HG03354 (cell line): ENCODE measurements around the gene SLX4.

Experiments
- ATAC-seq: cut with Tn5 transposase; IDR thresholded peaks from one replicate; pipeline ENCODE4 v1.9.1; 2021; ENCODE audit warnings: mild to moderate bottlenecking; ENCODE audit not compliant: unreplicated experiment, poor library complexity, severe bottlenecking

The SLX4 gene

GRCh38 chr16:3601614-3602319 is 9.6 kb downstream of the SLX4 start:
- ATAC-seq = no peak

- no peak for ATAC-seq
These were observed 11.5 kb downstream of the SLX4 start for GRCh38 chr16:3599922-3600321.

DNA sequence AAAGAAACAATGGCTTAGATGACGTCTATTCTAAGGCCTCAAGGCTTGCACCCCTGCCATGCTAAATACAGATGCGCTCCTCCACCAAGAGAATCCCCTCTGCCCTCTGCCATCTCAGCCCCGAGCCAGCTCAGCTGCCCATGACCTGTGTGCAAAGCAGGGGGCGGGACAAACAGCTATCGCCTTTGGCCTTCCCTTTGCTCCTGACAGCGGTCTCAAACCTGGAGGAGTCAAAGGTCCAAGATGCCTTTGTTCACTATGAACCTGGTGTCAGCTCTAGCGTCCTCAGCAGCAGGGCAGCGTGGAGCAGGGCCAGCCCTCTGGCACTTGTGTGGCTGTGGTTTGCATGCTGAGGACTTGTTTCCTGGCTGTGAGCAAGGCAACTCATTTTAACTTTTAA is 12.3 kb downstream of the SLX4 start:
- ATAC-seq = no peak

GRCh38 chr16:3598236-3598635 is 13.2 kb downstream of the SLX4 start:
- no peak for ATAC-seq

DNA sequence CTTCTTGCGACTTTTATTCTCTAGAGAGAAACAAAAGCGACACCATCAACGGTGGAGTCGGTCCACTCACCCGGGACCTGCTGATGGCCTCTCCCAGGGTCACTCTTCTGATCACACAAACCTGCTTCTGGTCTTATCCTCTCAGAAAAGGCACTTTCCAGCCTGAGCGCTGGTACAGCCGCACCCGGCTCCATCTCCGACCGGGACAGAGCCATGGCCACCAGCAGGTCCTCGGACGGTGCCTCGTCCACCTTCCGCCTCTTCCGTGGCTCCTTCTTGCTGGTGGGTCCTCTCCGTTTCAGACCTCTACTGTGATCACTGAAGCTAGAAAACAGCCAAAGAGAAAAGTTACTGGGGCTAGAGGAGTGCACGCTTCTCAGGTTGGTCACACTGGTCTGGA is 13.7 kb downstream of the SLX4 start:
- ATAC-seq = no peak

GRCh38 chr16:3597226-3597625 is 14.2 kb downstream of the SLX4 start:
- ATAC-seq = no peak

DNA sequence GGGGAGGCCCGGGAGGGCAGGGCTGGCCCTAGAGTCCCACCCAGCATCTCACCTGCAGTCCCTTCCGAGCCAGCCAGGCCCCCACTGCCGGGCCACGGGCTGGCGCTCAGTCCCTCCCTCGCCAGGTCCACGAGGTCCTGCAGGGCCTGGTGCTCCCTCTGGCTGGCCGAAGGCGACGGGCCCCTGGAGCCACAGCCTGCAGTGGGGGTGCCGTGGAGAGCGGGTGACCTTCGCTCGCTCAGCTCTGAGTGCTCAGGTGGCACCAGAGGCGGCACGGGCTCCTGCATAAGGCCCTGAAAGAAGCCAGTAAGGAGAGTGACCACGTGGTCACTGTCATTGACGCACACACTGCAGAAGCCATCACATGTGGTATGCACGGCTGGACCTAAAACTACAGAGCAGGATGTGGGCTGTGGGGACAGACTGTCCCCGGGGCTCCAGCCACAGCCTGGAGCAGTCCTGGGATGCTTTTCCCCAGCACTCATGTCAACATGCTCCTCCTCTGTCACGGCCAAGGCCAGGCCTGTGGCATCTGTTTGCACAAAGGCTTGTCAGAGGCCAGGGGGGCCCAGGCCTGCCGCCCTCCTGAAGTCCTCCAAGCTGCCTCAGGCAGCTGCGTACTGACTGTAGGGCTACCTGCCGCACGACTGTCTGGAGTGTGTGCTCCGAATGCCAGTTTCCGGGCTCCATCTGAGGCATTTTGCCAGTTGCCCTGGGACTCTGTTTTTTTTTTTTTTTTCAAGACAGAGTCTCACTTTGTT is 15.1 kb downstream of the SLX4 start:
- no peak for ATAC-seq

DNA sequence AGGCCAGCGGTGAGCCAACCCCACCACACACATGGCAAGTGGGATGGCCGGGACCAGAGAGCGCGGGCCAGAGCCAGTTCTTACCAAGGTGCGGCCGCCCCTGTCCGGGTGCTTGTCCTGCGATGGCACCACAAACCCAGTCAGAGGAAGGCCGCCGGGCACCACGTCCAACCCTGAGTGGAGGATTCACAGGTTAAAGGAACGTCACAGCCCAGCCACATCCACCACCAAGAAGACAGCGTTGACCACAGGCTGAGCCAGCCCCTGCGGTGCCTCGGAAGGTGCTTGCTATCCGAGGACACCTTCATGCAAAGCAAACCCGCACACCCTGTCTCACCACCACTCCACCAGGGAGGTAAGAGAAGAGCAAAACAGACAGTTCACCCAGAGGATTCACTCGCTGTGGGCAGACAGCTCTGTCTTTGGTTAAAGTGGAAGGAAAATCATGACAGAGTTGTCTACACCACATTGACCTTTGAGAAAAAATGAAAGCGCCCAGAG is 15.8 kb downstream of the SLX4 start:
- no peak for ATAC-seq

DNA sequence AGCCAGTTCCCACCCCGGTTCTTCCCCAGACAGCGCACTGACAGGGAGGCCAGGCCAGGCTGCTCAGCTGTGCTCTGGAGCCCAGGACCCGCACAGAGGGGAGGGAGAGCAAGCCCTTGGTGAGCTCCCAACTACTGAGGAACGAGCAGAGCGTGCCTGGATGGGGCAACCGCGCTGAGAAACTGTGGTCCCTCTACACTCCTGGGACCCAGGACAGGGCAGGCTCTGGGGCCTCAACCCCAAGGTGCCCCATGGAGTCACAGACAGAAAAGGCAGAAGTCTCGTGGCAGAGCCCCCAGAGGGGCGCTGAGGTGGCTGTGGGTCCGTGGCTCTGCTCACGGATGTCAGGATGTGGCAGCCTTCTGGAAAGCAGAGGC is 16.3 kb downstream of the SLX4 start:
- ATAC-seq = no peak

- no peak for ATAC-seq
These were observed 16.9 kb downstream of the SLX4 start for GRCh38 chr16:3594316-3595109.

GRCh38 chr16:3592559-3592958 is 18.8 kb downstream of the SLX4 start:
- no peak for ATAC-seq

DNA sequence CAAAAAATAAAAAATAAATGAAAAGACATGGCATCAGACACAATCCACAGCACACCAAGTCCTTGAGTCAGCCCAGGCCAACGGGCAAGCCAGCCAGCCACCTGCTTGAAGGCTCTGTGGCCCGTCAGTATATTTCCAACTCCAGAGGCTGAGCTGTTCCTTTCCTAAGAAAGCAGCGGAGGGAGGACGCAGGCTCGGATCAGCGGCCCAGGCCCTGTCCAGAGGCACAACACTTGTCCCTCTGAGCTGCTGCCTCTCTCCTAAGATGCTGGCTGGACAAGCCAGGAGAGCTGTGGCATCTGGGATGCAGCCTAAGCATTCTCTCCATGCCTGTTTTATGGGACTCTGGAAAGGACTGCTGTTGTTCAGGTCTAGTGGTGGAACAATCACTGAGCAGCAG is 19.4 kb downstream of the SLX4 start:
- no peak for ATAC-seq

GRCh38 chr16:3591436-3591803 is 20.0 kb downstream of the SLX4 start:
- no peak for ATAC-seq

DNA sequence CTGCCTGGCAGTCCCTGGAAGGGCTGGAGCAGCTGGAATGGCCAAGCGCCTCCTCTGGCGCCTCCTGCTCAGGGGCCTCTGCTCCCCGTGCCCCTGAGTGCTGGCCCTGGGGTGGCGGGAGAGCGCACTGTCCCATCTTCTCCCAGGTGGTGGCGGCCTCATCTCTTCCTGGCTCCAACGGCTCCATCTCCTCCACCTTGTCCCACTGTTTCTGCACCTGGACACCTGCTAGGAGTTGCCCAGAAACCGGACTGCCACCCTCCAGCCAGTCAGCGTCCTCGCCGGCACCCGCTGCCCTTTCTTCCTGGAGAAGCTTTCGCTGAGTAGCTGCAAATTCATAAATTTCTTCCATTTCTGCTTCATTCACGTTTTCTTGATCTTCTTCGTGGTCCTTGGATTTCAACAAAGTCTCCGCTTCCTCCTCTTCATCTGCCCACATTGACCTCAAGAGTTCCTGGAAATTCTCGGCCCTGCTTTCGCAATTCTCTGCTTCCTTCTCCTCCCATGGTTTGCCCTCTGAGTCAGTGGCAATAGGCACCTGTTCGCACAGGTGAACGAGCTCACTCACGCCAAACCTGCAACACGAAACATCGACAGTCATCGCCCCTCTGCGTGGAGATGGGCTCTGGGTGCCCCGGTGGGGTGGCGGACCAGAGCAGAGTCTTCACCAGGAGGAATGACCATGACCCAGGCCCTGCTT is 20.5 kb downstream of the SLX4 start:
- ATAC-seq = no peak

DNA sequence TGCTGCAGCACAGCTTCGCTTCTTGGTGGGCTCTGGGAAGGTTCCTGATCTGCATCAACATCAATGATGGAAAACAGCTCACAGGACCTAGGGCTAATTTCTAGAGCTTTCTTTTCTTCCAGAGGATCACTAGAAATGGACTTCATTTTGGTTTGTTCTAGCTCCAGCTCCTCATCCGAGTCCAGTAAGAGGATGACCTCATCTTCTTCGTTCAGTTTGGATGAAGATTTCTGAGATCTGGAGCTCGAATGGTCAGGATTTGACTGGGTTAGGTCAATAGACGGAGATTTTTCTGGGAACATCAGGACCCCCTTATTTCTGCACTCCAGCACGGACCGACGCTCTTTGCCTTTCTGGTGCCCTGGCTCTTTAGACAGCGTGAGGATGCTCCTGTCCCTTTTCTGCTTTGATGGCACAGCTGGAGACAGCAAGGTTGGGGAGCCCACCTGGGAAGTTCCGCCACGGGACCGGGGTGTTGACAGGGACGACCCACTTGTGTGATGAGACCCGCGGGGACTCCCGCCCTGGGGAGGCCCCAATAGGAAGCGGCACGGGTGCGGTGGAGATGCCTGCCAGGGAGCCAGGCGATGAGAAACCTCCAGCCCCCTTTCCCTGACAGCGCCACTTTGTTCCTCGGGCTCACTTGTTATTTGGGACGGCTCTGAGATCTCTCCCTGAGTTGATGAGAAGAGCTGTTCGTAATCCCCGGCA is 21.3 kb downstream of the SLX4 start:
- no peak for ATAC-seq

GRCh38 chr16:3589441-3589921 is 21.9 kb downstream of the SLX4 start:
- ATAC-seq = no peak

GRCh38 chr16:3589001-3589400 is 22.4 kb downstream of the SLX4 start:
- ATAC-seq = no peak

- ATAC-seq = peak; percentile 75
These were observed 23.8 kb downstream of the SLX4 start for GRCh38 chr16:3587547-3588110.

GRCh38 chr16:3584412-3584811 is 27.0 kb downstream of the SLX4 start:
- ATAC-seq = no peak
